ENCODE measurements around the gene UBE2G2.

Gene UBE2G2

GRCh38 chr21:44724926-44725325, 76.7 kb downstream of the UBE2G2 start:
- no peak for DNase-seq (ENCODE audit: low read depth)

GRCh38 chr21:44724196-44724595, 77.4 kb downstream of the UBE2G2 start:
- DNase-seq (ENCODE audit: low read depth) = no peak

GRCh38 chr21:44723177-44724131, 78.2 kb downstream of the UBE2G2 start:
- no peak for DNase-seq (ENCODE audit: low read depth)

GRCh38 chr21:44722731-44723130, 78.9 kb downstream of the UBE2G2 start:
- no peak for DNase-seq (ENCODE audit: low read depth)

- DNase-seq (ENCODE audit: low read depth) = no peak
These were observed 81.5 kb downstream of the UBE2G2 start for GRCh38 chr21:44720170-44720569.
